Left lung (tissue), 10 donors: ENCODE data around the gene PRKCQ. TPM values are rescaled to one million over a fixed set of nuclear protein-coding genes. Genes with fewer than 3 reads are reported as not detected.

Source experiments
- ATAC-seq: fragments of 200-7000 bp; cut with Tn5 transposase; one replicate; pipeline ENCODE4 v1.9.1; 2020; ENCODE audit warnings: moderate library complexity
- DNase-seq, 4 donors: peaks; one replicate each; pipeline ENCODE4 v3.0.0-alpha.2; 2013 to 2020
- H3K27ac ChIP-seq, 2 donors: fragments of 200-600 bp; sonication (generic) in 1 of 2; one replicate each; pipeline versions ENCODE4 v1.5.0 to v1.8.0; 2020 to 2021
- H3K27me3 ChIP-seq, 2 donors: fragments of 200-600 bp; sonication (generic) in 1 of 2; one replicate each; pipeline versions ENCODE4 v1.5.0 to v1.8.0; 2020 to 2021
- H3K36me3 ChIP-seq, 2 donors: fragments of 200-600 bp; sonication (generic) in 1 of 2; one replicate each; pipeline versions ENCODE4 v1.5.0 to v1.8.0; 2020 to 2021
- H3K4me1 ChIP-seq, 2 donors: fragments of 200-600 bp; one replicate each; pipeline ENCODE4 v1.8.0; 2021
- H3K4me3 ChIP-seq, 2 donors: fragments of 200-600 bp; sonication (generic) in 1 of 2; one replicate each; pipeline versions ENCODE4 v1.5.0 to v1.8.0; 2020 to 2021; ENCODE audit warnings: mild to moderate bottlenecking in 1 of 2
- H3K9me3 ChIP-seq, 2 donors: fragments of 200-600 bp; sonication (generic) in 1 of 2; one replicate each; pipeline versions ENCODE4 v1.5.0 to v1.8.0; 2020 to 2021
- CTCF ChIP-seq, 2 donors: fragments of 200-600 bp; sonication (generic) in 1 of 2; IDR thresholded peaks; one replicate each; pipeline versions ENCODE4 v1.5.0 to v1.8.0; 2021; ENCODE audit warnings: antibody characterized with exemption in 2 of 2
- intact Hi-C, 2 donors: fragments of 100-400 bp; cut with DNase I; formaldehyde crosslinking; loops; one replicate each; pipeline versions ENCODE4 v1.11.2 to v1.14.2; 2022
- polyA plus RNA-seq, 6 donors: library from polyadenylated mRNA; unstranded; fragments of 120-200 nt; gene quantifications; one replicate each; pipeline ENCODE4 v1.2.1, GENCODE V29; 2013; ENCODE audit not compliant: insufficient read length in 6 of 6
- total RNA-seq, 2 donors: library from RNA; stranded (reverse); fragmentation: NEBNext Ultra II Directional; extraction: Animal tissue kit (Norgen Biotek cat#: 25700); gene quantifications; one replicate each; pipeline ENCODE4 v1.2.1, GENCODE V29; 2021
- donor health status: DM: no; HTN: yes; CAD: no.
- donor health status: DM: no; HTN: no; CAD: no.

Gene PRKCQ
- total and polyA plus RNA-seq, 8 donors, result 5.5 to 7.3 (median 6.4) TPM

DNA sequence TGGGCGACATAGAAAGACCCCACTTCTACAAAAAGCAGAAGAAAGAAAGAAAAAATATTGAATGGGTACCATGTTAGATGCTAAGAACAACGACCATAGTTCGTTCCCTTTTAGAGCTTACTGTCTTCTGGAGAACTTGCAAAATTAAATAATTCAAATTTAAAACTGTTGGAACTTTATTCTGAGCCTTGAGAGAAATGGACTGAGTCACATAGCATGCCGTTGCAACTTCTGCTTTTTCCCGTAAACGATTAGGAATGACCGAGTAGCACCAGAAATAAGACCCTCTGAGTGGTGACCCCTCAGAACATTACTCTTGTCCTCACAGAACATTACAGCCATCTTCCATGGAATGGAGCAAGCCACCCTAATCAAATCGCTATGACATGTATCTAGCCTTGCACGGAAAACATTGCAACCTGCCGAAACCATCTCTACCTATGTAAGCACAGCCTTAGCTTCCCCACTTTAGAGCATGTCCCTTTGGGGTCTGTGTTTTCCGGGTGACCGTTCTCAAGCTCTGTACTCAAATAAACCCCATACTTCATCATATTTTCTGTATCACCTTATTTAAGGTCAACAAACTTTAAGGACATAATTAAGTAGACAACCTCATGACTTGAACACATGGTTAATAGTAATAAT, 179.1 kb downstream of the PRKCQ start:
- Histone ChIP-seq H3K4me1 (peaks cover 8 to 57% of the 10 kb centered on the region in 2 donors), H3K9me3 (no peaks in the 10 kb centered on the region), H3K36me3 (no peaks in the 10 kb centered on the region), H3K27ac (peak overlapping the region in 1 of 2 donors; percentile 88), H3K4me3 (no peak overlapping the region), H3K27me3 (no peaks in the 10 kb centered on the region)
- intact Hi-C loops, result loop anchor here in 1 of 2 donors (2.0 to 5.0 kb wide), 2 partner anchors 199 to 292 kb away; partner anchors contain the start of gene PFKFB3
- DNase-seq (no peak), ATAC-seq (no peak)
- no peak for TF ChIP-seq CTCF (IDR thresholded peaks at IDR 0.05)

DNA sequence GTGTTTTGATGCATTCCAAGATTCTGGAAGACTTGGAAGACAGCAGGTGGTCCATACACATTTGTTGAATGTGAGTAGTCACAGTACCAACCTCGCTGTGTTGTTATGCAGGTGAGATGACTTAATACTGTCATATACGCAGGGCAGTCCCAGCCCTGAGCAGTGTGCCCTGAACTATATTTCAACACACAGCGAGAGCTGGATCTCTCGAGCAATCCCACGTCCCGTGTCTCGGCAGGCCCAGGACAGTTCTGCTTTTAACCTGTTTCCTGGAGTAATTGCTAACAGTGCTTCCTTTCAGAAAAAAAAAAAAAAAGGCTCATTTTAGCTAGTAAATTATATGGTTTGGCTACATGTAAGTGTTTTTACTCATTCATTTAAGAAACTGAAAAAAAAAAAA, 179.7 kb downstream of the PRKCQ start:
- Histone ChIP-seq H3K4me1 (peaks cover 8 to 63% of the 10 kb centered on the region in 2 donors), H3K36me3 (no peaks in the 10 kb centered on the region), H3K27me3 (no peaks in the 10 kb centered on the region), H3K27ac (peak overlapping the region in 1 of 2 donors; percentile 88), H3K9me3 (no peaks in the 10 kb centered on the region), H3K4me3 (no peak overlapping the region)
- peak; percentile 16 for ATAC-seq
- no peak for TF ChIP-seq CTCF (IDR thresholded peaks at IDR 0.05)
- intact Hi-C loops, result loop anchor here in 1 of 2 donors (2.0 to 5.0 kb wide), 2 partner anchors 198 to 292 kb away; partner anchors contain the start of gene PFKFB3
- DNase-seq, result peak in 1 of 4 donors; percentile 61

DNA sequence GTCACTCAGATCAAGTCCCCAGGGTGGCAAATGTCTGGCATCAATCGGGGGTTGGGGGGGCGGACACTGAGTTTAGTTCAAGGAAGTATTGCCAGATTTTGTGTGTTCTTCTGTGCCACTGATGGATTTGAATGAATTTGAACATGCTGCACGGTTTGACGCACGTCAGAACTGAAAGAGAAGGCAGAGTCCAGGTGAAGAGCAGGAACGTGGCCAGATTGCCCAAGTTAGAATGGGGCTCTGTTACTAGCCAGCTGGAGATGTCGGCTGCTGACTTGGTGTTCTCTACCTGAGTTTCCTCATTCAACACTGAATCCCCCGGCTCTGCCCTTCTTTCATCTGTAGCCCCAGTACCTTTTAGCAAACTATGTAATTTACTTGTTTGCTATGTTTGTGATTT, 180.2 kb downstream of the PRKCQ start:
- Histone ChIP-seq H3K4me1 (peaks cover 8 to 66% of the 10 kb centered on the region in 2 donors), H3K9me3 (no peaks in the 10 kb centered on the region), H3K4me3 (no peak overlapping the region), H3K27me3 (no peaks in the 10 kb centered on the region), H3K27ac (peak overlapping the region; percentile 40 to 88), H3K36me3 (no peaks in the 10 kb centered on the region)
- ATAC-seq (no peak), DNase-seq (no peak)
- TF ChIP-seq CTCF (IDR thresholded peaks at IDR 0.05), result no peak
- intact Hi-C loops, result loop anchor here in 1 of 2 donors (2.0 to 5.0 kb wide), 2 partner anchors 198 to 291 kb away; partner anchors contain the start of gene PFKFB3

- DNase-seq, result peak in 1 of 4 donors; percentile 73
- no peak for TF ChIP-seq CTCF (IDR thresholded peaks at IDR 0.05)
- H3K36me3 ChIP-seq, result no peaks in the 10 kb centered on the region
- no peaks in the 10 kb centered on the region for H3K9me3 ChIP-seq
- intact Hi-C loops, result no loop called here
- peak overlapping the region; percentile 40 to 88 for H3K27ac ChIP-seq
- no peaks in the 10 kb centered on the region for H3K27me3 ChIP-seq
- peaks cover 8 to 66% of the 10 kb centered on the region in 2 donors for H3K4me1 ChIP-seq
- H3K4me3 ChIP-seq, result no peak overlapping the region
- peak; percentile 22 for ATAC-seq
Observed at GRCh38 chr10:6399231-6399741, 180.8 kb downstream of the PRKCQ start.

- Histone ChIP-seq H3K36me3 (no peaks in the 10 kb centered on the region), H3K9me3 (no peaks in the 10 kb centered on the region), H3K27me3 (no peaks in the 10 kb centered on the region), H3K27ac (peak overlapping the region in 1 of 2 donors; percentile 88), H3K4me3 (no peak overlapping the region), H3K4me1 (peaks cover 8 to 66% of the 10 kb centered on the region in 2 donors)
- no peak for DNase-seq
- intact Hi-C loops, result no loop called here
- no peak for TF ChIP-seq CTCF (IDR thresholded peaks at IDR 0.05)
- ATAC-seq, result no peak
Observed at GRCh38 chr10:6398399-6398798, 181.7 kb downstream of the PRKCQ start.
